Gastroesophageal sphincter (tissue), 4 donors: ENCODE data around the gene HGFAC. TPM values are rescaled to one million over a fixed set of nuclear protein-coding genes. Genes with fewer than 3 reads are reported as not detected.
"Not testable (repeated sequence)": the region's sequence is repeated elsewhere in the genome, so short reads cannot be mapped to it uniquely, and the experiment has no call there.

Experiments used
- ATAC-seq: fragments of 150-250 bp; one replicate; pipeline ENCODE4 v1.9.1; 2016; ENCODE audit warnings: mild to moderate bottlenecking, moderate library complexity
- H3K27ac ChIP-seq, 4 donors: fragments of 200-600 bp; sonication (generic) in 3 of 4; 1 replicate in 3 of 4; 2 replicates in 1 of 4; pipeline ENCODE4 v1.5.1; 2016 to 2019
- H3K27me3 ChIP-seq: fragments of 200-600 bp; sonication (generic); one replicate; pipeline ENCODE4 v1.5.1; 2019
- H3K36me3 ChIP-seq, 2 donors: fragments of 200-600 bp; sonication (generic); one replicate each; pipeline ENCODE4 v1.5.1; 2019; ENCODE audit warnings: control low read depth in 1 of 2
- H3K4me1 ChIP-seq, 3 donors: fragments of 200-600 bp; sonication (generic); 1 replicate in 2 of 3; 2 replicates in 1 of 3; pipeline ENCODE4 v1.5.1; 2016 to 2019; ENCODE audit warnings: control low read depth in 2 of 3
- H3K4me3 ChIP-seq, 2 donors: fragments of 200-600 bp; sonication (generic); one replicate each; pipeline ENCODE4 v1.5.1; 2019; ENCODE audit warnings: mild to moderate bottlenecking in 1 of 2, moderate library complexity in 1 of 2
- H3K9me3 ChIP-seq, 3 donors: fragments of 200-600 bp; sonication (generic); one replicate each; pipeline ENCODE4 v1.5.1; 2017 to 2019; ENCODE audit warnings: control low read depth in 2 of 3
- EP300 ChIP-seq: sonication (generic); formaldehyde crosslinking; IDR thresholded peaks from one replicate; pipeline ENCODE4 v1.6.1; 2017; ENCODE audit warnings: antibody characterized with exemption, mild to moderate bottlenecking
- POLR2A ChIP-seq, 2 donors: fragments of 450-650 bp; IDR thresholded peaks; one replicate each; pipeline ENCODE4 v1.6.1; 2017; ENCODE audit warnings: antibody characterized with exemption in 2 of 2, mild to moderate bottlenecking in 2 of 2, moderate library complexity in 1 of 2
- POLR2AphosphoS5 ChIP-seq: sonication (generic); formaldehyde crosslinking; IDR thresholded peaks from one replicate; pipeline ENCODE4 v1.6.1; 2017; ENCODE audit warnings: antibody characterized with exemption
- WGBS, 2 donors: methylation state at CpG; one replicate each; pipeline ENCODE4 v1.1.5; 2018; ENCODE audit warnings: low coverage in 1 of 2; 5-methylcytosine and 5-hydroxymethylcytosine counted together
- total RNA-seq, 4 donors: library from RNA; depleted of rRNA; stranded (reverse); fragments of >200 nt; gene quantifications; one replicate each; pipeline ENCODE4 v1.1.0, GENCODE V29; 2016
- TF ChIP-seq, protein P1 (sequence below), 4 experiments: fragments of 200-600 bp in 2 of 4; fragments of 450-650 bp in 2 of 4; sonication (generic) in 1 of 4; IDR thresholded peaks; one replicate each; pipeline ENCODE4 v1.5.1; 2017 to 2019; ENCODE audit warnings: antibody characterized with exemption in 4 of 4, mild to moderate bottlenecking in 2 of 4, moderate library complexity in 2 of 4

The HGFAC gene
- total RNA-seq, 4 donors from 2014 or later: 0.13 to 1.8 (median 0.62) TPM; not detected in 1

DNA sequence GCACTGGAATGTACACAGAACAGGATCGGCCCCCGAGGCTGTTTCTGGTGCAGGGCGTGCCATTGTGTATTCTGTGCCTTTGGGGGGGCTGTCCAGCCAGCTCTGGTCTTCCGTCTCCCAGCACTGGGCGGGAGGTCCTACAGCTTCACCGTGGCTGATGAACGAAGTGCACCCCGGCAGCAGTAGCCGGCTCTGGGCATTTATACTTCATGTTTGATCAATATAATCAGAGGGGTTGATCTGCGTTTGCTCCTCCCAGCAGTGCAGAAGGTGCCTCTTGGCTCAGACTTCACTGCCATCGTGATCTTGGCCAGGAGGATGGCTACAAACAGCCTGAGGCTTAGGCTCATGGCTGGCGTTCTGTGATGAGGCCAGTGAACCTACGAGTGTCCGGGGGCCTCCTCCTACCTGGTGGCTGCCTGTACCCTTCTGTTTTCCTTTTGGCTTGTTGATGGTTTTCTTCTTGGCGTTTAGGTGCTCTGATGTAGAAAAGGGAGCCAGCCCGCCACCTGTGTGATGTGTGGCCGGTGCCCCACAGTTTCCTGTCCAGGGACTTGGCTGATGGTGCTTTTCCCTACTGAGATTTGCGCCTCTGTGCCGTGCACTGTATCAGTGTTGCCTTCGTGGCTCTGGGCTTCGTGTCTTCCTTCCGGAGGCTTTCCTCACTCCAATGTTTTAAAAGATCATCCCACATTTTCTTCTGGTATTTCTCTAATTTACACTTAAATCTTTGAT, 31.2 kb upstream of the HGFAC start:
- H3K9me3 ChIP-seq: no peaks in the 10 kb centered on the region
- peaks cover 0 to 9% of the 10 kb centered on the region in 2 donors for H3K36me3 ChIP-seq
- 78 to 84% methylated on average over 5 to 12 of the region's 22 CpGs for WGBS, 2 donors
- no peak for ATAC-seq
- no peaks in the 10 kb centered on the region for H3K27me3 ChIP-seq
- TF ChIP-seq POLR2A (IDR thresholded peaks at IDR 0.05): no peak
- TF ChIP-seq, protein P1, sequence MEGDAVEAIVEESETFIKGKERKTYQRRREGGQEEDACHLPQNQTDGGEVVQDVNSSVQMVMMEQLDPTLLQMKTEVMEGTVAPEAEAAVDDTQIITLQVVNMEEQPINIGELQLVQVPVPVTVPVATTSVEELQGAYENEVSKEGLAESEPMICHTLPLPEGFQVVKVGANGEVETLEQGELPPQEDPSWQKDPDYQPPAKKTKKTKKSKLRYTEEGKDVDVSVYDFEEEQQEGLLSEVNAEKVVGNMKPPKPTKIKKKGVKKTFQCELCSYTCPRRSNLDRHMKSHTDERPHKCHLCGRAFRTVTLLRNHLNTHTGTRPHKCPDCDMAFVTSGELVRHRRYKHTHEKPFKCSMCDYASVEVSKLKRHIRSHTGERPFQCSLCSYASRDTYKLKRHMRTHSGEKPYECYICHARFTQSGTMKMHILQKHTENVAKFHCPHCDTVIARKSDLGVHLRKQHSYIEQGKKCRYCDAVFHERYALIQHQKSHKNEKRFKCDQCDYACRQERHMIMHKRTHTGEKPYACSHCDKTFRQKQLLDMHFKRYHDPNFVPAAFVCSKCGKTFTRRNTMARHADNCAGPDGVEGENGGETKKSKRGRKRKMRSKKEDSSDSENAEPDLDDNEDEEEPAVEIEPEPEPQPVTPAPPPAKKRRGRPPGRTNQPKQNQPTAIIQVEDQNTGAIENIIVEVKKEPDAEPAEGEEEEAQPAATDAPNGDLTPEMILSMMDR (IDR thresholded peaks at IDR 0.05): no peak
- no peak for TF ChIP-seq EP300
- TF ChIP-seq POLR2AphosphoS5: no peak
- H3K4me1 ChIP-seq: no peaks in the 10 kb centered on the region
- H3K27ac ChIP-seq: no peak overlapping the region
- H3K4me3 ChIP-seq: no peak overlapping the region

DNA sequence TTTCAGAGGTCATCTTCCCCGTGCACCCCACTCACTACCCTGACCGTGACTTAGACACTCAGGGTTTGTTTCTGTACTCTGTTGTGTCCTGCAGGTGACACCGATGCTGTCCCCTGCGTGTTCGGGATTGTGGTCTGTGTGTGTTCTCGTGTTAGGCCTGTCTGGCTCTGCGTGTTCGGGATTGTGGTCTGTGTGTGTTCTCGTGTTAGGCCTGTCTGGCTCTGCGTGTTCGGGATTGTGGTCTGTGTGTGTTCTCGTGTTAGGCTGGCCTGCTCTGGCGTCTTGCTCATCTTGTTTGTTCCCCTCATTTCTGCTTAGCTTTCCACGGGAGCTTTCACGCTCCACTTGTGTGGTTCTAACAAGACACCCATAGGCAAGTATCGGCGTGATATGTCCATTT, 30.6 kb upstream of the HGFAC start:
- H3K4me1 ChIP-seq, H3K27me3 ChIP-seq, H3K9me3 ChIP-seq, ATAC-seq, H3K27ac ChIP-seq, H3K4me3 ChIP-seq: not testable (repeated sequence)
- H3K36me3 ChIP-seq: peaks cover 0 to 15% of the 10 kb centered on the region in 2 donors
- 91 to 94% methylated on average over 7 to 8 of the region's 17 CpGs for WGBS, 2 donors

DNA sequence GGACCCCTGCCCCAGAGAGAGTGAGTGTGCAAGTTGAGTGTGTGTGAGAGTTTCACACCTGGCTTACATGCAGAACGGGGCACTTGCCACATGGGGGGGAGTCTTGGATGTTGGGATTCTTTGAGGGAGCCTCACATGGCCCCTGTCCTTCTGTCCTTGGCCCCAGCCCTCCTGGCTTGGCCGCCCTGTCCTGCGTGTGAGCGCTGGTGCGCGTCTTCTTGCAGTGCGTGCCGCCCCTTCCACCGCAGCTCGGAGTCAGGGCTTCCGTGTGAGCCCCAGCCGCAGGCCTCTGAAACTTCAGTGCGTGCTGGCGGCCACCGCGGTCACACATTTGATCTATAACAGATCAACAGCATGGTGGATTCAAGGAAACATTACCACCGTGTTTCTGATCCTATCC, 30.1 kb upstream of the HGFAC start:
- H3K4me3 ChIP-seq: no peak overlapping the region
- peaks cover 0 to 20% of the 10 kb centered on the region in 2 donors for H3K36me3 ChIP-seq
- H3K9me3 ChIP-seq: no peaks in the 10 kb centered on the region
- 89% methylated on average over 17 of the region's 17 CpGs; no CpG with 5 or more reads in 1 of the 2 donors for WGBS, 2 donors
- no peak for TF ChIP-seq POLR2A (IDR thresholded peaks at IDR 0.05)
- TF ChIP-seq, protein P1 (IDR thresholded peaks at IDR 0.05): no peak
- no peak for TF ChIP-seq EP300
- no peak for TF ChIP-seq POLR2AphosphoS5
- H3K27me3 ChIP-seq: no peaks in the 10 kb centered on the region
- ATAC-seq: no peak
- no peak overlapping the region for H3K27ac ChIP-seq
- no peaks in the 10 kb centered on the region for H3K4me1 ChIP-seq

DNA sequence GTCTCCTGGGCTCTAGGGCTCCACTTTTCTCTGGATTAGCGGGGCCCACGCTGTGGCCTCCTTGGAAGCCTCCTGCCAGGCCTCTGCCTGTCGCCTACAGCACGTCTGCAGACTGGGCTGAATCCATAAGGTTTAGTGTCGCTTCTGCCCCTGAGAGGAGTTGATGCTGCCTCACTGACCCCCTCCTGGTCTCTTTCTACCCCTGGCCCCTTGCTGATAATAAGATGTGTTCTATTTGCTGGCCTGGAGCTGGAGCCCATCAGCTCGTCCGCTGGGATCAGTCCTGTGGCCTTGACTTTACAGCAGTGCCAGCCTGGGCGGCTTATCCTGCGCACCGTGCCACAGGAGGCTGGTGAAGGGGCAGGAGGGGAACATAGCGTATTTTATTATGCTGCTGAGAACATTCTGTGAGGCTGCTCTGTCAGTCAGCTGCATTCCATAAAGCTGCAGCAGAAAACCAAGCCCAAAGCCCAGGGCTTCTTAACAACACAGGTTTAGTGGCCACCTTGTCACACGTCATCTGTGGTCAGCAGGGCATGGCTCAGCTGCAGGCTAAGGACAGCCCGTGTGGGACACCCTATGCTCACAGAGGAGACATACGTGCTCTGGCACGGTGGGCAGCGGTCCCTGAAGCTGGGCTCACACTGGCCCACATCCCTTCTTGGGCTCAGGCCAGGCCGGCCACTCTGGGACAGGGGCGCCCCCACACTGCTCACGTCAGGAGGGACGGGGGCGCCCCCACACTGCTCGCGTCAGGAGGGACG, 29.3 kb upstream of the HGFAC start:
- H3K9me3 ChIP-seq: no peaks in the 10 kb centered on the region
- no peaks in the 10 kb centered on the region for H3K4me1 ChIP-seq
- peaks cover 0 to 27% of the 10 kb centered on the region in 2 donors for H3K36me3 ChIP-seq
- ATAC-seq: no peak
- H3K27ac ChIP-seq: no peak overlapping the region
- H3K4me3 ChIP-seq: no peak overlapping the region
- 86 to 100% methylated on average over 1 to 3 of the region's 24 CpGs for WGBS, 2 donors
- no peaks in the 10 kb centered on the region for H3K27me3 ChIP-seq
- TF ChIP-seq EP300 (no peak), POLR2AphosphoS5 (no peak), POLR2A (IDR thresholded peaks at IDR 0.05) (no peak)
- TF ChIP-seq, protein P1 (IDR thresholded peaks at IDR 0.05): no peak

DNA sequence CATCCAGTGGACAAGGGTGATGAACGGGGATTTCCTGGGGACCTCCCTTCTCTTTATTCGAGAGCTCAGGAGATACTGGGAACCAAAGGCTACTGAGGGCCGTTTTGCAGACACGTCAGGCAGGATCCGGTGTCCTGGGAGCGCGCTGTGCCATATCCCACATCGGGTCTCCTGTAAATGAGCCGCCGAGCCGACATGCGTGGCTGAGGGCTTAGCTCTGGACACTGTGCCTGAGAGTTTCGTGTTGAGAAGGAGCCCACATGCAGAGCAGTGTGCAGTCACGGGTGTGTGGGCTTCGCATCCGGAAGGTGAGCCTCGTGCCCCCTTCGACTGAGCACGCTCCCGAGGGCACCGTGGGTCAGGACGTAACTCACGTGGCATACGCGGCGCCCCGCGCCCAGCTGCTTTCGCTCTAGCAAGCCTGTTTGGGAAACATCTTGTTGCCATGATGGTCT, 28.5 kb upstream of the HGFAC start:
- Histone ChIP-seq H3K9me3 (no peaks in the 10 kb centered on the region), H3K27ac (no peak overlapping the region), H3K27me3 (no peaks in the 10 kb centered on the region), H3K4me3 (no peak overlapping the region), H3K4me1 (no peaks in the 10 kb centered on the region), H3K36me3 (peaks cover 0 to 35% of the 10 kb centered on the region in 2 donors)
- no CpG with 5 or more reads among the region's 29 CpGs for WGBS, 2 donors
- TF ChIP-seq EP300 (no peak), POLR2A (IDR thresholded peaks at IDR 0.05) (no peak), POLR2AphosphoS5 (no peak)
- TF ChIP-seq, protein P1 (IDR thresholded peaks at IDR 0.05): no peak
- no peak for ATAC-seq
